Measurements from ENCODE around the gene ARHGEF17. TPM values are rescaled to one million over a fixed set of nuclear protein-coding genes. Genes with fewer than 3 reads are reported as not detected.

ARHGEF17 gene
- total and polyA plus RNA-seq, 2 of the 13 experiments (the other 11 are each of a cell fraction or from before 2014, with no cell fraction given): 10.7 to 28.8 TPM

- Histone ChIP-seq H4K20me1 (ENCODE audit: insufficient read depth, low read length) (no peaks in the 10 kb centered on the region), H3K36me3 (replicated peaks in 1 of 2; ENCODE audit: control insufficient read depth in 1 of 2, insufficient read depth in 2 of 2, low read length in 2 of 2) (peaks cover 24 to 54% of the 10 kb centered on the region in 2 experiments; a peak in 4 of 5 replicates), H3K79me2 (ENCODE audit: insufficient read depth, low read length) (no peaks in the 10 kb centered on the region), H2AFZ (ENCODE audit: low read length) (no peak overlapping the region), H3K9ac (ENCODE audit: insufficient read depth, low read depth, low read length) (no peak overlapping the region), H3K4me1 (ENCODE audit: insufficient read depth, low read length) (no peaks in the 10 kb centered on the region), H3K4me2 (ENCODE audit: low read depth, low read length) (no peak overlapping the region), H3K9me3 (ENCODE audit: low read length) (no peaks in the 10 kb centered on the region), H3K27ac (ENCODE audit: extremely low read length, insufficient read depth, low read length) (no peak overlapping the region), H3K27me3 (ENCODE audit: control insufficient read depth in 1 of 2, insufficient read depth in 2 of 2, low read length in 2 of 2) (no peaks in the 10 kb centered on the region), H3K4me3 (replicated peaks in 1 of 3; ENCODE audit: insufficient read depth in 1 of 3, low read depth in 2 of 3, low read length in 3 of 3) (no peak overlapping the region)
- DNase-seq (ENCODE audit: low spot score) (peak; percentile 29), FAIRE-seq (peak; percentile 56), ATAC-seq (peak; percentile 70)
- CTCF ChIA-PET (ENCODE audit: low intra/inter-chr PET ratio, low total read pairs): interaction anchor here (0.9 to 1.7 kb wide), 3 partner anchors 9 to 65 kb away, joined by 3 to 6 read pairs (median 6); no protein-coding TSS in a partner anchor
- 93% methylated on average over 17 of the region's 19 CpGs for WGBS (ENCODE audit: low lambda C conversion rate)
- BruUV-seq (replicated peaks): no TSS peak
- POLR2A ChIA-PET: interaction anchor here (0.8 to 1.3 kb wide), 3 partner anchors 9 to 53 kb away, joined by 3 to 6 read pairs (median 4); no protein-coding TSS in a partner anchor
- intact Hi-C loops (cut with micrococcal nuclease; ENCODE audit: unreplicated experiment) (no loop called here), in situ Hi-C loops (cut with HindIII; ENCODE audit: extremely low pct_ligation_motif_present, low pct_unique_long_range_greater_than_20kb) (no loop called here)
- TF ChIP-seq ZNF101 (CRISPR knock-in tag; IDR thresholded peaks at IDR 0.05; ENCODE audit: borderline replicate concordance, low read depth) (no peak), ZBTB7A (CRISPR knock-in tag; IDR thresholded peaks at IDR 0.05) (no peak), XRCC5 (optimal IDR thresholded peaks at IDR 0.05; ENCODE audit: low read length) (peak; percentile 27), SMC3 (IDR thresholded peaks at IDR 0.05; ENCODE audit: low read length) (peak; percentile 19), RAD21 (CRISPR knock-in tag; IDR thresholded peaks at IDR 0.05) (peak; percentile 54), ZNF567 (CRISPR knock-in tag; IDR thresholded peaks at IDR 0.05; ENCODE audit: borderline replicate concordance) (no peak), ZSCAN22 (CRISPR knock-in tag; IDR thresholded peaks at IDR 0.05) (peak; percentile 71; the same call in 1 of the 2 replicates), STAG1 (CRISPR knock-in tag; IDR thresholded peaks at IDR 0.05) (peak; percentile 68), CTCF (CRISPR knock-in tag; IDR thresholded peaks at IDR 0.05) (peak; percentile 65), PHF20 (CRISPR knock-in tag; IDR thresholded peaks at IDR 0.05) (no peak), POGK (CRISPR knock-in tag; conservative IDR thresholded peaks at IDR 0.05) (no peak)
Observed at GRCh38 chr11:73359930-73360742, 52.1 kb downstream of the ARHGEF17 start.

All from HepG2 (cell line).